ENCODE results near the gene NME4.

The NME4 gene

DNA sequence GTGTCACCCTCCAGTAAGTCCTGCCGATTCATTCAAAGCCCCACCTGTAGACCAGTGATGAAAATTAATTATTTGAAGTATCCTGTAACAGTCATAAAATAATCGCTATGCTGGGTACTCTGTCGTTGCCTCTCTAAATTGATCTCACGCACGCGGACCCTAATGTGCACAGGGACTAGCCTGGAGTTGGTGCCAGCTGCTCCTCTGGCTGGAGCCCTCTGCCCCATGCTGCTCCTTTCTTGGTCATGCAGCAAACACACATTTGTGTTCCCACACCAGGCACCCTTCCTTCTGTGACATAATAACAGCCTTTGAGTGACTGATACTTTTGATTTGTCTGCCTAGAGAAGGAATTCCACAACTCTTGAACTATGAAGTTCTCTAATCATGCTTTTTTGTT lies 44.4 kb downstream of the NME4 start:
- DNase-seq, result no peak

- no peak for DNase-seq
Measured at GRCh38 chr16:442976-443375, 46.0 kb downstream of the NME4 start.

- DNase-seq, result no peak
Measured at GRCh38 chr16:444027-444426, 47.0 kb downstream of the NME4 start.

GRCh38 chr16:445566-445965 lies 48.6 kb downstream of the NME4 start:
- DNase-seq, result no peak

Measured in GF-D8 (cell line).